AG04449 (cell line): ENCODE measurements around the gene THADA.

ENCODE experiments used
- CTCF ChIA-PET: fragments of 350-600 bp; formaldehyde crosslinking; extraction: SDS; loops from one replicate; lab custom pipeline; 2021; ENCODE audit warnings: antibody characterized with exemption; lab: Yijun Ruan, JAX
- POLR2A ChIA-PET: fragments of 400-600, 350-600 bp; formaldehyde crosslinking; extraction: SDS; loops from one replicate; lab custom pipeline; 2020; ENCODE audit warnings: antibody characterized with exemption, inconsistent platforms; lab: Yijun Ruan, JAX
- DNase-seq: peaks from one replicate; pipeline ENCODE4 v3.0.0-alpha.2; 2010; ENCODE audit warnings: low read depth, low spot score
- H3K4me3 ChIP-seq: 2 replicates; pipeline ENCODE4 v1.5.1; 2011; ENCODE audit warnings: low read depth, mild to moderate bottlenecking, control low read depth, low read length
- TF ChIP-seq, protein P1 (sequence below): IDR thresholded peaks from one replicate; pipeline ENCODE4 v1.5.1; 2011; ENCODE audit warnings: mild to moderate bottlenecking, moderate library complexity, low read length, control low read depth, inconsistent platforms; ENCODE audit not compliant: insufficient read depth; ENCODE audit errors: missing control alignments

Gene THADA

GRCh38 chr2:43280994-43281393 lies 314.8 kb downstream of the THADA start:
- POLR2A ChIA-PET, result no interaction called here
- TF ChIP-seq, protein P1, sequence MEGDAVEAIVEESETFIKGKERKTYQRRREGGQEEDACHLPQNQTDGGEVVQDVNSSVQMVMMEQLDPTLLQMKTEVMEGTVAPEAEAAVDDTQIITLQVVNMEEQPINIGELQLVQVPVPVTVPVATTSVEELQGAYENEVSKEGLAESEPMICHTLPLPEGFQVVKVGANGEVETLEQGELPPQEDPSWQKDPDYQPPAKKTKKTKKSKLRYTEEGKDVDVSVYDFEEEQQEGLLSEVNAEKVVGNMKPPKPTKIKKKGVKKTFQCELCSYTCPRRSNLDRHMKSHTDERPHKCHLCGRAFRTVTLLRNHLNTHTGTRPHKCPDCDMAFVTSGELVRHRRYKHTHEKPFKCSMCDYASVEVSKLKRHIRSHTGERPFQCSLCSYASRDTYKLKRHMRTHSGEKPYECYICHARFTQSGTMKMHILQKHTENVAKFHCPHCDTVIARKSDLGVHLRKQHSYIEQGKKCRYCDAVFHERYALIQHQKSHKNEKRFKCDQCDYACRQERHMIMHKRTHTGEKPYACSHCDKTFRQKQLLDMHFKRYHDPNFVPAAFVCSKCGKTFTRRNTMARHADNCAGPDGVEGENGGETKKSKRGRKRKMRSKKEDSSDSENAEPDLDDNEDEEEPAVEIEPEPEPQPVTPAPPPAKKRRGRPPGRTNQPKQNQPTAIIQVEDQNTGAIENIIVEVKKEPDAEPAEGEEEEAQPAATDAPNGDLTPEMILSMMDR, result no peak
- H3K4me3 ChIP-seq, result no peak overlapping the region

GRCh38 chr2:43279317-43279840 lies 316.5 kb downstream of the THADA start:
- no peak overlapping the region for H3K4me3 ChIP-seq
- POLR2A ChIA-PET, result no interaction called here
- DNase-seq, result no peak
- CTCF ChIA-PET, result interaction anchor here (2.0 kb wide), 1 partner anchor 22 kb away, joined by 7 read pairs; no protein-coding TSS in a partner anchor
- TF ChIP-seq, protein P1, result no peak

More at GRCh38 chr2:43280994-43281393, 314.8 kb downstream of the THADA start:
- no peak for DNase-seq
- CTCF ChIA-PET, result no interaction called here

GRCh38 chr2:43278564-43279220 lies 317.1 kb downstream of the THADA start:
- ChIA-PET POLR2A (no interaction called here), CTCF (interaction anchor here (1.4 to 2.1 kb wide), 3 partner anchors 23 to 206 kb away, joined by 7 to 10 read pairs (median 7); no protein-coding TSS in a partner anchor)
- H3K4me3 ChIP-seq, result no peak overlapping the region

DNA sequence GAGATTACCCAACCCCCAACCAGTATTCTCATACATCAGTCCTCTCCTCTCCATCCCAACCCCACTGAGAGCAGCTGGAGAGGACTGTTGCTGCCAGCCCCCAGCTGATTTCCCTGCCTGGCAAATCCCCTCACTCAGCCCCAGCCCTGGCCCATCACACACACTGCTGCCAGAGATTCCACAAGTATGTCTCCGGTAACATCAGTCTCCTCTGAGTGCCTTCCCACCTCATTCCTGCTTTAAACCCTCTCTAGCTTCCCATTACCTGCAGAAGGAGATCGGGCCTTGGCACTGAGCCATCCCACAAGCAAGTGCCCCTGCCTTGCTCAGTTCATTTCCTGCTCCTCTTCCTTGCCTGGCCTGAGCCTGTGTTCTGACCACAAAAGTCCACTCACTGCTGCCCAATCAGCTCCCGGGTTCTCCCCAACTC lies 318.9 kb downstream of the THADA start:
- no peak for DNase-seq
- ChIA-PET CTCF (interaction anchor here (0.7 to 2.1 kb wide), 2 partner anchors 48 to 264 kb away, joined by 3 to 10 read pairs; no protein-coding TSS in a partner anchor), POLR2A (no interaction called here)
- TF ChIP-seq, protein P1, result no peak
- H3K4me3 ChIP-seq, result no peak overlapping the region

More at GRCh38 chr2:43278564-43279220, 317.1 kb downstream of the THADA start:
- no peak for DNase-seq
- TF ChIP-seq, protein P1, result no peak

DNA sequence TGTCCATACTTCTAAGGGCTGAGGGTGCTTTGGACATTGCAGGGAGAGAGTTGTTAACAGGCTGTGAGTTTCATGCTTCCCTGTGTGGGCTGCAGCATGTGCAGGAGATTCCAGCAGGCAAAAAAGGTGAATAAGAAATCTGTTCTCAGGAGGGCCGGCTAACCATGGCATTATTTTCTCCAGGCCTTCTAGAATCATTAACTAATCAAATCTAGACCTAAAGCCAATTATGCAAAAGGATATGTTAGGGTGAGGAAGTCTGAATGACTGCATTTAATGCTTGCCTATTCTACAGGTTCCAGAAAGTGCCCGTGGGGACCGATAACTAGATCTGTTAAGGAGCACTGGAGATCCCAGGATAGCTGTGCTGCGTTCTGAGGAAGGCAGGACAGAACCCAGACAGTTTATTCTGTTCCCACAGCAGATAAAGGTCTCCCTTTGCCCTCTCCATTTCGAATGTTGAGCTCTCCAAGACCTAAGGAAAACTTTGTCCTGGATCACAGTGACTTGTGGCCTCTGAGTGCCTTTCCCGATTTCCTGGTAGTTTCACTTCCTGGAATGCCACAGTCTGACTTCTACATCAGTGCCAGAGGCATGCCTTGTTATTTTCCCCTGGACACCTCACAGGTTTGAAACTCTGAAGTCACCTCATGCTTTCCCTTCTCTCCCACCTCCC lies 319.4 kb downstream of the THADA start:
- CTCF ChIA-PET, result interaction anchor here (0.7 to 1.3 kb wide), 4 partner anchors 10 to 265 kb away, joined by 3 to 5 read pairs (median 4); no protein-coding TSS in a partner anchor
- H3K4me3 ChIP-seq, result no peak overlapping the region
- POLR2A ChIA-PET, result interaction anchor here (0.7 kb wide), 1 partner anchor 39 kb away, joined by 3 read pairs; no protein-coding TSS in a partner anchor
- no peak for DNase-seq
- TF ChIP-seq, protein P1, result no peak
